ENCODE data around the gene CLPSL1.

DNA sequence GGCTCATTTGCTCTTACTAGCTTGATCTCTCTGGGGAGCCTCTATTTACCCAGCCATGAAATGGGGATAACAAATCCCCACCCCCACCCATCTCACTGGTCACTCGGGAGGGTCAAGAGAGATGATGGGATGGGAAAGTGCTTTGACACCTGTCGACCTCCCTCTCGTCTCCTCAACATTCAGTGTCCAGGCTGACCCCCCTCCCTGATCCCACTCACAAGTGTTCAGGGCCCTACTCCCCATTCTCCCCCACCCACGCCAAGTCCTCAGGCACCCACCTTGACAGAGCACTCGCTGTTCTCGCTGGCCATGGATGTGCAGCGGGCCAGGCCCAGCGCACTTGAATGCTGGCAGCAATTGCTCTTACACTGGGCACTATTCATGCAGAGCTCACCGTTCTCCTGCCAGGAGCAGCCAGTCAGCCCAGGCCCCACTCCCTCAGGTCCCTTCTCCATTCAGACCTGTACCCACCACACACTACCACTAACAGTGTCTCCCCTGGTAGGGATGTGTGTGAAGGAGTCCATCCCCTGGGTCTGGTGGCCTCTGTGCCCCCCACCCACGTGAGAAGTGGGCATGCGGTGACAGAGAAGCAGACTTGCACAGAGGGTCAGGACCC is 14.7 kb downstream of the CLPSL1 start:
- TF ChIP-seq, protein P1, sequence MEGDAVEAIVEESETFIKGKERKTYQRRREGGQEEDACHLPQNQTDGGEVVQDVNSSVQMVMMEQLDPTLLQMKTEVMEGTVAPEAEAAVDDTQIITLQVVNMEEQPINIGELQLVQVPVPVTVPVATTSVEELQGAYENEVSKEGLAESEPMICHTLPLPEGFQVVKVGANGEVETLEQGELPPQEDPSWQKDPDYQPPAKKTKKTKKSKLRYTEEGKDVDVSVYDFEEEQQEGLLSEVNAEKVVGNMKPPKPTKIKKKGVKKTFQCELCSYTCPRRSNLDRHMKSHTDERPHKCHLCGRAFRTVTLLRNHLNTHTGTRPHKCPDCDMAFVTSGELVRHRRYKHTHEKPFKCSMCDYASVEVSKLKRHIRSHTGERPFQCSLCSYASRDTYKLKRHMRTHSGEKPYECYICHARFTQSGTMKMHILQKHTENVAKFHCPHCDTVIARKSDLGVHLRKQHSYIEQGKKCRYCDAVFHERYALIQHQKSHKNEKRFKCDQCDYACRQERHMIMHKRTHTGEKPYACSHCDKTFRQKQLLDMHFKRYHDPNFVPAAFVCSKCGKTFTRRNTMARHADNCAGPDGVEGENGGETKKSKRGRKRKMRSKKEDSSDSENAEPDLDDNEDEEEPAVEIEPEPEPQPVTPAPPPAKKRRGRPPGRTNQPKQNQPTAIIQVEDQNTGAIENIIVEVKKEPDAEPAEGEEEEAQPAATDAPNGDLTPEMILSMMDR (IDR thresholded peaks at IDR 0.05), result no peak
- TF ChIP-seq POLR2AphosphoS5 (IDR thresholded peaks at IDR 0.05), result no peak

Data from gastroesophageal sphincter (tissue), 3 donors.